DND-41 (cell line): ENCODE data around the gene NID2.

Experiments
- EZH2 ChIP-seq: IDR thresholded peaks from 3 replicates; pipeline ENCODE4 v1.6.1; 2012; ENCODE audit warnings: borderline replicate concordance, low read depth, mild to moderate bottlenecking, moderate library complexity, low read length, inconsistent platforms; ENCODE audit not compliant: severe bottlenecking
- TF ChIP-seq, protein P1 (sequence below): IDR thresholded peaks from 2 replicates; pipeline ENCODE4 v1.5.1; 2012; ENCODE audit warnings: borderline replicate concordance, low read length, moderate library complexity, mild to moderate bottlenecking; ENCODE audit not compliant: poor library complexity, severe bottlenecking; ENCODE audit errors: extremely low read depth

DNA sequence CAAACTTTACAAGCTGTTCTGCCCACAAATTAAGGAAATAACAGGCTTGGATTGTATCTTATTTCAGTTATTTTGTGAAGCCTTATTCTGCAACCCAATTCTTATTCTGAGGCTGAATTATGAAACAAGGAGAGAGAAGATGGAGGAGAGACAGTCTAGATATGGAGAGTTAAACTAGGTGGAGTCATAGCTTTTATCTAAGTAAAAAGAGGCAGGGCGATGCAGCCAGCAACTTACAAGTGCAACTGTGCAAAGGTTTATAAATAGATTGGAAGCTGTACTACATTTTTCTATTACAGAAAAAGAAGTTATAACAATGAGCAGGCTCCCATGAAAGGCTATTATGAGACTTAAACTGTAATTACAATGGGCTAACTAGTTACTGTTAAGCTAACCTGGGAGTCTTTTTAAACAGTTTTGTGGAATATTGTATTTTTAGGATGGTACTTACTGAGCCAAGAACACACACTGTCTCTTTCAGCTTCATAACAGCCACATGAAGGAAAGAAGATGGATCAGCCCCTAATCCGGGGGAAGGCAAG lies 22.4 kb downstream of the NID2 start:
- no peak for TF ChIP-seq EZH2
- TF ChIP-seq, protein P1, sequence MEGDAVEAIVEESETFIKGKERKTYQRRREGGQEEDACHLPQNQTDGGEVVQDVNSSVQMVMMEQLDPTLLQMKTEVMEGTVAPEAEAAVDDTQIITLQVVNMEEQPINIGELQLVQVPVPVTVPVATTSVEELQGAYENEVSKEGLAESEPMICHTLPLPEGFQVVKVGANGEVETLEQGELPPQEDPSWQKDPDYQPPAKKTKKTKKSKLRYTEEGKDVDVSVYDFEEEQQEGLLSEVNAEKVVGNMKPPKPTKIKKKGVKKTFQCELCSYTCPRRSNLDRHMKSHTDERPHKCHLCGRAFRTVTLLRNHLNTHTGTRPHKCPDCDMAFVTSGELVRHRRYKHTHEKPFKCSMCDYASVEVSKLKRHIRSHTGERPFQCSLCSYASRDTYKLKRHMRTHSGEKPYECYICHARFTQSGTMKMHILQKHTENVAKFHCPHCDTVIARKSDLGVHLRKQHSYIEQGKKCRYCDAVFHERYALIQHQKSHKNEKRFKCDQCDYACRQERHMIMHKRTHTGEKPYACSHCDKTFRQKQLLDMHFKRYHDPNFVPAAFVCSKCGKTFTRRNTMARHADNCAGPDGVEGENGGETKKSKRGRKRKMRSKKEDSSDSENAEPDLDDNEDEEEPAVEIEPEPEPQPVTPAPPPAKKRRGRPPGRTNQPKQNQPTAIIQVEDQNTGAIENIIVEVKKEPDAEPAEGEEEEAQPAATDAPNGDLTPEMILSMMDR = no peak
